ENCODE data around the gene GRIN3A.

DNA sequence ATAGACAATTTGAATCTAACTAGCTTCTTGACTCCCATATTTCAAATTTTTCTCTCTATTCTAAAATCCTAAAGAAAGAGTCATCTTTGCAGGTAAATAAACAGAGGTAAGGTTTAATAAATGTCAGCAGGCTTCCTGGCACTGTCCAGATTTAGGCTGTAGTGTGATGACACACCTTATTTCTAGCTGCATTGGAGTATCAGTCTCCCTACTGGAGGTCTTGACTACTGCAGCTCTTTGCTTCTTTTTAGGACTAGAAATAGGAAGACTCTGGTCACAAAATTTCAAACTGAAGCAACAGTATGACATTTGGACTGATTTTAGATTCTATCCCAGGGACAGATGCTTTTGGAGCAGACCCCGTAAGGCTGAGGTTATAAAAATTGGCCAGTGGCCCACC is 103.0 kb downstream of the GRIN3A start:
- TF ChIP-seq POLR2A (IDR thresholded peaks at IDR 0.05; ENCODE audit: low read length) (no peak), GATA1 (IDR thresholded peaks at IDR 0.05; ENCODE audit: low read depth, low read length) (no peak)

All from erythroblast (primary cell).